CD4-positive, alpha-beta T cell (primary cell): ENCODE results near the gene OR7G1. TPM values are rescaled to one million over a fixed set of nuclear protein-coding genes. Genes with fewer than 3 reads are reported as not detected.

Experiments used
- ATAC-seq: fragments of 200-7000 bp; cut with Tn5 transposase; one replicate; pipeline ENCODE4 v1.10.0; 2022; ENCODE audit warnings: mild to moderate bottlenecking; ENCODE audit not compliant: poor library complexity
- CTCF ChIA-PET: fragments of 350-600 bp; sonication (Branson Sonifier 250); formaldehyde crosslinking; loops from one replicate; lab custom pipeline; 2021; ENCODE audit warnings: antibody characterized with exemption, inconsistent platforms; lab: Charles Lee
- POLR2A ChIA-PET: fragments of 350-600 bp; sonication (Branson Sonifier 250); formaldehyde crosslinking; loops from one replicate; lab custom pipeline; 2021; ENCODE audit warnings: antibody characterized with exemption, inconsistent platforms; lab: Charles Lee
- DNase-seq, 14 experiments: peaks; one replicate each; pipeline ENCODE4 v3.0.0-alpha.2; 2013 to 2020; ENCODE audit warnings: mixed read lengths in 2 of 14
- H3K27ac ChIP-seq, 2 donors: one replicate each; pipeline versions ENCODE4 v1.5.1 to v1.7.0; 2013; ENCODE audit warnings: low read length in 2 of 2, low read depth in 1 of 2, mild to moderate bottlenecking in 1 of 2
- H3K27me3 ChIP-seq, 2 experiments: 1 replicate in 1 of 2; 2 replicates in 1 of 2; pipeline versions ENCODE4 v1.6.1 to v1.7.0; 2013; ENCODE audit warnings: low read length in 2 of 2, control low read depth in 1 of 2, mild to moderate bottlenecking in 1 of 2, moderate library complexity in 1 of 2; ENCODE audit not compliant: insufficient read depth in 2 of 2, control insufficient read depth in 1 of 2
- H3K36me3 ChIP-seq: one replicate; pipeline ENCODE4 v1.6.1; 2013; ENCODE audit warnings: low read length, control low read depth; ENCODE audit not compliant: insufficient read depth
- H3K4me1 ChIP-seq: one replicate; pipeline ENCODE4 v1.6.1; 2013; ENCODE audit warnings: low read length, control low read depth; ENCODE audit not compliant: insufficient read depth
- H3K4me3 ChIP-seq: one replicate; pipeline ENCODE4 v1.5.1; 2013; ENCODE audit warnings: mild to moderate bottlenecking, low read length, moderate library complexity
- H3K9me3 ChIP-seq, 2 experiments: 1 replicate in 1 of 2; 2 replicates in 1 of 2; pipeline versions ENCODE4 v1.6.1 to v1.7.0; 2013; ENCODE audit warnings: low read length in 2 of 2, mild to moderate bottlenecking in 2 of 2, control low read depth in 1 of 2, moderate library complexity in 1 of 2; ENCODE audit not compliant: control insufficient read depth in 1 of 2, insufficient read depth in 1 of 2
- H3K27ac Mint-ChIP-seq: one replicate; pipeline ENCODE4 v1.8.0; 2020; ENCODE audit warnings: mixed read lengths
- H3K27me3 Mint-ChIP-seq: one replicate; pipeline ENCODE4 v1.8.0; 2021; ENCODE audit warnings: mixed read lengths
- H3K36me3 Mint-ChIP-seq: one replicate; pipeline ENCODE4 v1.8.0; 2021; ENCODE audit warnings: low read depth, mixed read lengths
- H3K4me1 Mint-ChIP-seq: one replicate; pipeline ENCODE4 v1.8.0; 2021; ENCODE audit warnings: low read depth, mixed read lengths
- H3K4me3 Mint-ChIP-seq: one replicate; pipeline ENCODE4 v1.8.0; 2020; ENCODE audit warnings: mild to moderate bottlenecking, mixed read lengths
- H3K9me3 Mint-ChIP-seq: one replicate; pipeline ENCODE4 v1.8.0; 2020; ENCODE audit warnings: mixed read lengths
- intact Hi-C, 2 experiments: fragments of 100-400 bp; cut with DNase I in 1 of 2; cut with micrococcal nuclease in 1 of 2; formaldehyde crosslinking; loops; one replicate each; pipeline versions ENCODE4 v1.15.1 to v1.9.0; 2023 to 2025; cut with DNase I, micrococcal nuclease
- total RNA-seq, 174 experiments: library from RNA in 2 of 174; stranded (reverse) in 2 of 174; gene quantifications; one replicate each; pipeline ENCODE4 v1.2.3 and lab custom pipeline; 2021 to 2026
- TF ChIP-seq, protein P1 (sequence below): fragments of 200-600 bp; IDR thresholded peaks from one replicate; pipeline ENCODE4 v1.8.0; 2022; ENCODE audit warnings: antibody characterized with exemption, mild to moderate bottlenecking

The OR7G1 gene
- total RNA-seq, 2 experiments from 2014 or later, result not detected

DNA sequence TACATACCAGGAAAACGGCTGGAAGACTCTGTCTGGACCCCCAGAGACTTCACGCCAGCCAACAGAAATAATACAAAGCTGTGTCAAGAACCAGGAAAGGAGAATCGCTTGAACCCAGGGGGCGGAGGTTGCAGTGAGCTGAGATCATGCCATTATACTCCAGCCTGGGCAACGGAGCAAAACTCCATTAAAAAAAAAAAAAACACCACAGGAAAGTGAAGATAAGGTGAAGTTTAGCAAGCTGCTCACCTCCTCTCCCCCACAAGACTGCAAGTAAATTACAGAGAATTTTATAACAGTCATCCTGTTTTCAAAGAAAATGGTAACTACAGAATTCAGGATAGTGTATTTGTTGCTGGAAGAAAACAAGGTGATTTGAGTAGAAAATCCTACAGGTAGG is 984 bp upstream of the OR7G1 start:
- Histone ChIP-seq H3K27ac (no peak overlapping the region), H3K4me3 (no peak overlapping the region), H3K27me3 (no peaks in the 10 kb centered on the region), H3K9me3 (no peaks in the 10 kb centered on the region), H3K36me3 (no peaks in the 10 kb centered on the region), H3K4me1 (no peaks in the 10 kb centered on the region)
- Mint-ChIP-seq H3K4me1 (no peaks in the 10 kb centered on the region), H3K27me3 (peaks cover 42% of the 10 kb centered on the region), H3K9me3 (no peaks in the 10 kb centered on the region), H3K36me3 (no peaks in the 10 kb centered on the region), H3K4me3 (no peak overlapping the region), H3K27ac (no peak overlapping the region)
- POLR2A ChIA-PET, result no interaction called here
- no peak for DNase-seq
- intact Hi-C loops, result no loop called here
- CTCF ChIA-PET, result no interaction called here
- TF ChIP-seq, protein P1, sequence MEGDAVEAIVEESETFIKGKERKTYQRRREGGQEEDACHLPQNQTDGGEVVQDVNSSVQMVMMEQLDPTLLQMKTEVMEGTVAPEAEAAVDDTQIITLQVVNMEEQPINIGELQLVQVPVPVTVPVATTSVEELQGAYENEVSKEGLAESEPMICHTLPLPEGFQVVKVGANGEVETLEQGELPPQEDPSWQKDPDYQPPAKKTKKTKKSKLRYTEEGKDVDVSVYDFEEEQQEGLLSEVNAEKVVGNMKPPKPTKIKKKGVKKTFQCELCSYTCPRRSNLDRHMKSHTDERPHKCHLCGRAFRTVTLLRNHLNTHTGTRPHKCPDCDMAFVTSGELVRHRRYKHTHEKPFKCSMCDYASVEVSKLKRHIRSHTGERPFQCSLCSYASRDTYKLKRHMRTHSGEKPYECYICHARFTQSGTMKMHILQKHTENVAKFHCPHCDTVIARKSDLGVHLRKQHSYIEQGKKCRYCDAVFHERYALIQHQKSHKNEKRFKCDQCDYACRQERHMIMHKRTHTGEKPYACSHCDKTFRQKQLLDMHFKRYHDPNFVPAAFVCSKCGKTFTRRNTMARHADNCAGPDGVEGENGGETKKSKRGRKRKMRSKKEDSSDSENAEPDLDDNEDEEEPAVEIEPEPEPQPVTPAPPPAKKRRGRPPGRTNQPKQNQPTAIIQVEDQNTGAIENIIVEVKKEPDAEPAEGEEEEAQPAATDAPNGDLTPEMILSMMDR, result no peak
- no peak for ATAC-seq

DNA sequence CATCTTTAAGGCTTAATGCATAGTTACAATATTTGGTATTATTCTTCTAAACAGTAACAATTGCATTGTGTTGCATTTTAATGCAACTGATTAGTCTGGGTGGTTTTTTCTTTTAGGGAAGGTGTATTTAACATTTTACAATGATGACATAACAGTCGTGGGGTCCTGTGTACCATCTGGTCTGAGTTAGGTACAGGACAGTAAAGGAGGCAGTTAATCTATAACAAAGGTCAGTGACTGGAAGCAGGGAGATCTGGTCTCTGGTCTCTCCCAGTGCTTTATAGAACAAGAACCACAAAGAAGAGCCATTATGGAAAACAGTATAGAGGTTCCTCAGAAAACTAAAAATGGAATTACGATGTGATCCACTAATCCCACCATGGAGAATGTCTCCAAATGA is 5.6 kb downstream of the OR7G1 start:
- CTCF ChIA-PET, result no interaction called here
- no peak for ATAC-seq

DNA sequence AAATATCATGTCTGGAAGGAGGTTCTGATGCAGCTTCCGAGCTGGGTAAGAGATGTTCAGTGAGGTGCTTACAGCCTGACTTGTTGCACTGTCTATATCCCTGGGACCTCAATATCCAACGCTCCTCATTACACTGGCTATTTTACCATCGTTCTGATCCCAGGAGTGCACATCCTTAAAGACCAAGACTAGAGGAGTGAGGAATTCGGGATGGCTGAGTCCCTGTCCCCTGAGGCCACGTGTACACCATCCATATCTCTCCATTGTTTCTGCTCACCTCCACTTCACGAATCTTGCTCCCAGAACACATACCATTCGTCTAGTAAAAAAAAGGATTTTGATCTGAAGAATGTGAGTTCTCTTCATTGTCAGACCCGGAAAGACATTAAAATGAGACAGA is 8.2 kb downstream of the OR7G1 start, which contains the start of gene OR7G2:
Gene OR7G2, minus strand, starts transcription at position 101 of the 400 bp plus-strand sequence. CDS start 4,232 bp downstream, outside the sequence.
- Mint-ChIP-seq H3K27me3 (peaks cover 36% of the 10 kb centered on the region), H3K4me3 (no peak within 1 kb of the TSS), H3K27ac (no peak within 1 kb of the TSS), H3K36me3 (no peaks in the 10 kb centered on the region), H3K9me3 (no peaks in the 10 kb centered on the region), H3K4me1 (no peaks in the 10 kb centered on the region)
- H3K27me3 ChIP-seq, result peaks cover 2 to 4% of the 10 kb centered on the region in 2 experiments
- ChIA-PET POLR2A (no interaction called here), CTCF (no interaction called here)
- no peak within 1 kb of the TSS for H3K27ac ChIP-seq
- TF ChIP-seq, protein P1, result no peak
- ATAC-seq (no peak), DNase-seq (no peak)
- no peaks in the 10 kb centered on the region for H3K4me1 ChIP-seq
- H3K9me3 ChIP-seq, result no peaks in the 10 kb centered on the region
- H3K4me3 ChIP-seq, result no peak within 1 kb of the TSS
- intact Hi-C loops, result no loop called here
- H3K36me3 ChIP-seq, result no peaks in the 10 kb centered on the region

More for the DNA sequence above, 5.6 kb downstream of the OR7G1 start:
- H3K27me3 ChIP-seq, result peaks cover 2 to 4% of the 10 kb centered on the region in 2 experiments
- no peak overlapping the region for H3K4me3 Mint-ChIP-seq
- H3K9me3 ChIP-seq, result no peaks in the 10 kb centered on the region
- H3K4me3 ChIP-seq, result no peak overlapping the region
- H3K27ac Mint-ChIP-seq, result no peak overlapping the region
- POLR2A ChIA-PET, result no interaction called here
- peaks cover 36% of the 10 kb centered on the region for H3K27me3 Mint-ChIP-seq
- H3K36me3 ChIP-seq, result no peaks in the 10 kb centered on the region
- H3K27ac ChIP-seq, result no peak overlapping the region
- no peaks in the 10 kb centered on the region for H3K4me1 ChIP-seq
- no peaks in the 10 kb centered on the region for H3K9me3 Mint-ChIP-seq
- intact Hi-C loops, result no loop called here
- H3K4me1 Mint-ChIP-seq, result no peaks in the 10 kb centered on the region
- TF ChIP-seq, protein P1, result no peak
- H3K36me3 Mint-ChIP-seq, result no peaks in the 10 kb centered on the region
- DNase-seq, result no peak
